Hematopoietic multipotent progenitor cell treated with erythropoietin and hydrocortisone succinate and interleukin-3 and kit ligand, for 17 days (in vitro differentiated cells): ENCODE measurements around the gene EPB41L4A.
"Not testable (repeated sequence)": the region's sequence is repeated elsewhere in the genome, so short reads cannot be mapped to it uniquely, and the experiment has no call there.

ENCODE experiments used
- DNase-seq: peaks from one replicate; pipeline ENCODE4 v3.0.0-alpha.2; 2015; ENCODE audit warnings: low spot score

Gene EPB41L4A

GRCh38 chr5:112253478-112254250 is 165.4 kb downstream of the EPB41L4A start:
- no peak for DNase-seq

DNA sequence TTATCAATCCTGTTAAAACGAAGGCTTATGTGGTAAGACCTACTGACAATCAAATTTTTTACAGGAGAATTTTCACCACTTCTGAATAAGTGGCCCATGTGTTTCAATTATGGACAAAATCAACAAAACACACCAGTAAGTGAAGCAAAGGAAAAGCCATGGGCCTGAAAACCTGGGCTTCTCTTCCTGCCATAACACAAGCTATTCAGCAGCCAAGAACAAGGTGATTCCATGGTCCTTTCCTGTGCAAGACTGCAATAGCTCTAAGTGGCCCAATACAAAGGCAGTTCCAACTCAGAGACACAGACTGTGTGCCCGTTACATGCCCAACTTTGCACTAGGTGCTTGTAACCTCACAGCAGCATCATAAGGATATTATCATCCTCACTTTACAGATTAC is 168.5 kb downstream of the EPB41L4A start:
- no peak for DNase-seq

DNA sequence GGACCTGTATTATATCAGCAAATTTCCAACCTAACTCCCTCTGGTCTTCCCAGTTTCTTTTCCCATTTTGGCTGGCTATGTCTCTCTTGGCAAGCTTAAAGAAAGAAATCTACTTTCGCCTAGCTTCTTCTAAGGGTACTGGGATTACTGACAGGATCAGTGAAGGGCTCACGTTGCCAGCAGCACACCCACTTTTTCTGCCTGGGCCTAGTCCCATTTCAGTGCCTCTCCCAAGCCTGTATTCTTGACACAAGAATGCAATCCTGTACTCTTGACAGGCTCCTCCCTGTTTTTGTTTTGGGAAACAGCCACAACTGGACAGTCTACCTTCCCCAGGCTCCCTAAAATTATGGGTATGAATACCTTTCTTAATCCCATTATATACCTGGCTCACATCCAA is 170.5 kb downstream of the EPB41L4A start:
- no peak for DNase-seq

- no peak for DNase-seq
Observed at GRCh38 chr5:112247960-112248359, 171.1 kb downstream of the EPB41L4A start.

- no peak for DNase-seq
Observed at GRCh38 chr5:112245656-112246055, 173.4 kb downstream of the EPB41L4A start.

DNA sequence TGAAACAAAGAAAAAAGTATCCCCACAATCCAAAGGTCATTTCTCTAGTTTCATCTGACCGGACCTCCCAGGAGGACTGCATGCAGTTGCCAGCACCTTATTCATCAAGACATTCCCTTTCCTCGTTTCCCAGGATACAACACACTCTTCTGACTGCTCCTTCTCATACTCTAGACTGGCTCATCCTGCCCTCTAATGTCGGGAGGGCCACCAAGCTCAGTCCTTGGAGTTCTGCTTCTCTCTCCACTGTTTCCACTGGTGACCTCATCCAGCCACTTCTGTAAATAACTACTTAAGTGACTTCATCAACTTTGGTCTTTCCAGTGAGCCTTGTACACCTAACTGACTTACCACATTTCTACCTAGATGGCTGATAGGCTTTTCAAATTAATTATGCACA is 179.1 kb downstream of the EPB41L4A start:
- DNase-seq, result no peak

DNA sequence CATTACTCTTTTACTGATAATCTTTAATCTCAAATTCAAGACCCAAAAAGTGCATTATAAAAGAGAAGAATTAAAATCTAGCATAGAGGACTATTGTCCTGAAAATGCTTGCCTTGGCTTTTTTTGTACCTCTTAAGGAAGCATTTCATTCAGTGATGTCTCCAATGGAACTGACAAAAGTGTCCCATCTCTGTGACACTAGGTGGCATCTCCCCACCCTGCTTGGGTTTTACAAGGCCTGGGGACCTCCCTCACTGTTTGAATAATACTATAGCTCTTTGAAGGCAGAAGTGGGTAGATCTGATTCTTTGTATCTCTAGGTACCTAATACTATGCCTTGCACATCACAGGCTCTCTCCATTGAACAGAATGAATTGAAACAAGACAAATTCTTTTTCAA is 180.6 kb downstream of the EPB41L4A start:
- no peak for DNase-seq

- DNase-seq, result no peak
Observed at GRCh38 chr5:112237456-112237855, 181.6 kb downstream of the EPB41L4A start.

- DNase-seq, result no peak
Observed at GRCh38 chr5:112234000-112234399, 185.1 kb downstream of the EPB41L4A start.

GRCh38 chr5:112232667-112233066 is 186.4 kb downstream of the EPB41L4A start:
- DNase-seq, result no peak

GRCh38 chr5:112230606-112231005 is 188.5 kb downstream of the EPB41L4A start:
- no peak for DNase-seq

- no peak for DNase-seq
Observed at GRCh38 chr5:112228667-112229066, 190.4 kb downstream of the EPB41L4A start.

DNA sequence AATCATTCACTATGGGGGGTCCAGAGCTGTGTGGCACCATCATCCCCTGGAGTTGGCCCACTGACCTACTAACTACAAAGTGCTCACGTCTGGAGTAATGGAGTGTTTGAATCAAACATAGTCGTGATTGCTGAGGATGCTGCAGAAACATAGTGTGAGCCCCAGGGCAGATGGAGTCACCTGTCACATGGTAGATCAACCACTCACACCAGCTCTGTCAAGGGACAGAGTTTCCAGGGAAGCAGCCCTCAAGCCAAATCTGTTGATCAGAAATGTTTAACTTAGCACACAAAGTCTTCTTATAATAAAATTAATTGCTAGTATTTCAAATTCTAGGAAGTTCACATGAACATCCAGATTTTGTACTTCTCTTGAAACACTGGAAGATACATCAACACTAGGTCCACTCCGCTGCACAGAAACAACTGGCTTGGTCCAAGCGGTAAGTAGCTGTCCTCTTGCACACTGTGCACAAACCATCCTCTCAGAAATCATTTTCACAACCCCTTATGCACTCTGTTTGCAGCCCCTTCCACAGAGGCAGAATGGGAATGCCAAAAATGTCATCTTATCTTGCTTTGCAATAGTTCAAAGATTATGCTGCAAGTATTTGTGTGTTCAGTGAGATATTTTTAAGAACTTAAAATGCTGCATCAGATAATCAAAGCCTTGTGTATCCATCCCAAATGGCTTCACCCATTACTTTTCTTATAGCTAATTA is 191.0 kb downstream of the EPB41L4A start:
- no peak for DNase-seq

DNA sequence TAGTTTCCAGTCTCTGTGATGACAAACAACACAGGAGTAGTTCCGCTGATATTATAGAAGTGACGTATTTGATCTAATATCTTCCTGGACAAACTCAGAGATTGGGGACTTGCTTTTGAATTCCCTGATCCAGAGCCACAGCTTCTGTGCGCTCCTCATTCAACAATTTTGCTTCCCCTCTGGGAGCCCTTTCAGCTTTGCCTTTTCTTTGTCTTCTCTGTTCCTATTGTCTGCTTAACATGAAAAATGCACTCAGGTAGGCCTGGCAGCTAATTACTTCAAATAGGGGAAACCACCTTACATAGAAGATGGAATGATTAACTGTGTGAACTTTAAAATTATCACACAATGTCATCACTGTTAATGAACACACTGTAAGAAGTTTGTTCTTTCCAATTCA is 192.9 kb downstream of the EPB41L4A start:
- DNase-seq, result no peak

DNA sequence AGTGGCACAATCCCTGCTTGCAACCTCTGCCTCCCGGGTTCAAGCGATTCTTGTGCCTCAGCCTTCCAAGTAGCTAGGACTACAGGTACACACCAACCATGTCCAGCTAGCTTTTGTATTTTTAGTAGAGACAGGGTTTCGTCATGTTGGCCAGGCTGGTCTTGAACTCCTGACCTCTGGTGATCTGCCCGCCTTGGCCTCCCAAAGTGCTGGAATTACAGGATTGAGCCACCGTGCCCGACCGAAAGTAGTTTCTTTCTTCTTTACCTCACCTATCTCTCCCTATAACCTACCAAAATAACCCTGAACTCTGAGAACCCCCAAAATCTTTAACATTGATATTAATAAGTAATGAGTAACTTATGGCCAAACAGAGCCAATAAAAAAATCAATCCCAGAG is 196.1 kb downstream of the EPB41L4A start:
- not testable (repeated sequence) for DNase-seq

DNA sequence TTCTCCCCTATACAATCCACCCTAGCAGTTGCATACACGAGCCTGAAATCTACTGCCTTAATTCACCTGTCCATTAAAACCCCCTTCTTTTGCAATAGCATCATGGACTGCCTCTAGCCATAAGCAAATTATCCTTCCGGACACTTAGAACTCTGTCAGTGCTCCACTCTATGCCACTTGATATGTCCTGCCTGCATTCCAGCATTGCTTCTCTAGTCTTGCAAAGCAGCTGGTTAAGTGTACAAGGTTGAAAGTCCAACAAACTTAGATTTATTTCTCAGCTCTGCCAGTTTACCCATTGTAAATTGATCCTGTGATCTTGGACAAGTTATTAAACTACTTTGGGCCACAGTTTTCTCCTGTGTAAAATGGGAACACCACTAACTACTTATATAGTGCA is 197.9 kb downstream of the EPB41L4A start:
- no peak for DNase-seq

DNA sequence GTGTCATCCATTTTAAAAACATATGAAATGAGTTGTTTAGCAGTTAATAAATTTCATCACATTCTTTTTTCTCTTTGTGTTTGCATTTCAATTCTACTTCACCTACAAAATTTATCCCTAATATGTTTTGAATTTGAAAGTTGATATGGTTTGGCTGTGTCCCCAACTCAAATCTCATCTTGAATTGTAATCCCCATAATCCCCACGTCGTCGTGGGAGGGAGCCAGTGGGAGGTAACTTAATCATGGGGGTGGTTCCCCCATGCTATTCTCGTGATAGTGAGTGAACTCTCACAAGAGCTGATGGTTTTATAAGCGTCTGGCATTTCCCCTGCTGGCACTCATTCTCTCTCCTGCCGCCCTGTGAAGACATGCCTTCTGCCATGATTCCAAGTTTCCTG is 200.1 kb downstream of the EPB41L4A start:
- no peak for DNase-seq

DNA sequence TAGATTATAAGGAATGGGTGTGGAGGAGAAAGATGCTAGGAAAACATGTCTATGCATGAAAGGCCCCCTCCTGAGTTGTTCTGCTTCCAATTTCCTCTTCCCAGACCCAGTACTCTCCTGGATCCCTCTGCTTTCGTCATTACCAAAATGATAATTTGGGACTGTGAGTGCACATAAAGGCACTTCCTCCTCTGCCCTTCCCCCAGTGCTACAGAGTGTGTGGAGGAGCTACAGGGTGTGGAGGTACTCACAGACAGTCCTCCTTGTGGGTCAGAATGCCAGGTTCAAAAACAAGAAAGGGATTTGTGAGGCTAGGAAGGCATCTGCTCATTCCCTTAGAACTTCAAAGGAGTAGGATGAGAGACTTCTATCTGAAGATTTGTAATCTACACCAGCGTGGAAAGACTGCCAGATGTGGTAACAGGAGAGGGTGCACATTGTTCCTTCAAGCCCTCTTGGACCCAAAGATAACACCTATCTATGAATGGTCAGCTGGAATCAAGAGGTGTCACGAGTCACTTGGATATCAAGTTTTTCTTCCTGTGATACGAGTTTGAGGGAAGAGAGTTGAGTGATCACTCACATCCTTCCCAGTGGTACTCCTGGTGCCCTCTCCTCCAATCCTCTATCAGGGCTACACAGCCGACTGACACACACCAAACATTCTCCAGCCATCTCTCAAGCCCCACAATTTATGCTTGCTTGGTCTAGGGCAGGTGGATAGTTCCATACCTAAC is 201.1 kb downstream of the EPB41L4A start:
- DNase-seq, result no peak

- DNase-seq, result no peak
Observed at GRCh38 chr5:112216140-112216539, 202.9 kb downstream of the EPB41L4A start.

DNA sequence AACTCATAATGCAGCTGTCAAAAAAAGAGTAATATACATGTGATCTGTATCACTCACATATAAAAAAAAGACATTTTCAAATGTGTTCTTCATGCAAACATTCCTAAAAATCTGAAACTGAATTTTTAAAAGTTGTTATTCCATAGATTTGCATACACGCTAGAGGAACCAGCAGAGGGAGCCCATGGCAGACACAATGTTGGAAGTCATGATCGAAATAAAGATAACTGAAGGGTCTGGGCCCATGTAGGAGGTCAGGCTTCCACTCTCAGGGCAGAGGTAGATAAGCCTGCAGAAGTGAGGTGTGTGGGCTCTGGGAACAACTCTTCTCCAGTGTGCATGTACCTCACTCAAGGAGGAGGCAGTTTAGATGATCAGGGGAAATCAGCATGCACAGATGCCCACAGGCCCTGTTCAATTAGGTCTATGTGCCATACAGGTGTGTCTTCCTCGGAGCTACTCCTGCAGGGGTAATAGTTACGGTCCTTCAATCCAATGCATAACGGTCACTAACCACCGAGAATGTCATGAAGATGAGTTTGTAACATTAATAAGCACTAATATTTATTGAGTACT is 208.6 kb downstream of the EPB41L4A start:
- DNase-seq, result peak; percentile 55

- DNase-seq, result peak; percentile 54
Observed at GRCh38 chr5:112208699-112209615, 210.1 kb downstream of the EPB41L4A start.
